SH-SY5Y (cell line): ENCODE measurements around the gene KLRF2.

Experiments used
- GATA2 ChIP-seq: IDR thresholded peaks from 2 replicates; pipeline ENCODE4 v1.6.1; 2011; ENCODE audit warnings: mild to moderate bottlenecking, low read depth, low read length
- GATA3 ChIP-seq: IDR thresholded peaks from 2 replicates; pipeline ENCODE4 v1.6.1; 2011; ENCODE audit warnings: low read depth, mild to moderate bottlenecking, low read length, moderate library complexity

The KLRF2 gene

DNA sequence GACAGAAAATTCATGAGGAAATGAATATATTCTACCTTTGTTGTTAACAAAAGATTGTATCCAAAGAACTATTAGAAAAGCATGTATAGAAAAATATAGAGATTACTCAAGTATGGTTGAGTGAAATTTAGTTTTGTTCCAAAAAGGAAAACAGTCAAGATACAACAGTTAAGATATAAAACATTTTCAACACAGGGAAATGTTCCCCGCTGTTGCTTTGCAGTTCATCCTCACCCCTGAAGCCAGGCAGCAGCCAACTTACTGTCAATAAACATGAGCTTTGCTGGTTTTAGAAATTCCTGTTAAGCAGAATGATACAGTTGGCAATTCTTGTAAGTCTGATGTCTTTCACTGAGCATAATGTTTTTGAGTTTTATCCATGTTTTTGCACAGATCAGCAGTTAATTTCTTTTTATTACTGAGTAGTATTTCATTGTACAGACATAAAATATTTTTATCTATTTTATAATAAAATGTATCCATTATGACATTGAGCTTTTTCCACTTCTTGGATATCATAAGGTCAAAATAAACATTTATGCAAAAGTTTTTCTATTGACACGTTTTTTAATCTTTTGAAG lies 10.9 kb upstream of the KLRF2 start:
- no peak for TF ChIP-seq GATA2
- no peak for TF ChIP-seq GATA3

DNA sequence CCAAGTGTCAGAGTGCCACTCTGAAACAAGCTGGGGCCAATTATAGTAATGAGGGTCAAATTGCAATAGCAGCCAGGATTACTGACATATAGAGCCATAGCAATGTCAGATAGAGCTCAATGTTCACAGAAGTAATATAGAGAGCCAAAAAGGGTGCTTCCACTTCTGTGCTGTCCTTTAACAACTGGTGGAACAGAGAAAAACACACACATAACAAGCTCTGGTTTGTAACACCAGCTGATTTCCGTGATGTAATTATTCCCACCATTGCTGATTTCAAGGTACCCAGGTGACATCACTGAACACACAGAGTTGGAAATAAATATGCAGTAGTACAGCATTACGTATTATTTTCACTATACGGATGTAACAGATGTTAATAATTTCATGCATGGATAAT lies 9.1 kb upstream of the KLRF2 start:
- no peak for TF ChIP-seq GATA2
- TF ChIP-seq GATA3: no peak

DNA sequence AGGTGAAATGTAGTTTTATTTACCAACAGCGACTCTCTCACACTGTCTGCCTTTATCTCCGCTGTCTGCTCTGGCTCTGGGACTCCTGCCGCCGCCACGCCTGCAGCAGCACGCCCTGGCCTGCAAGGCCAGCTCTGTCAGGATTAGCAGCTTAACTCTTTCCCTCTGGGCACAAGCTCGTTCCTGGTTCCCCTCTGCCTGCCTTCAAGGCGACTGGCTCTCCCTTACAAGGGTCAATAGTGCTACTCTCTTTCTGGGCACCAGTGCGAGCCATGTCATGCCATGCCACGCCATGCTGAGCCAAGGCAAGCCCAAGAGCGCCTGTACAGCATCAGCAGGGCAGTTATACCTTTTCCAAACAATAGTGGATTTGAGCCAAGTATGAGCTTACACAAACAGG lies 8.5 kb upstream of the KLRF2 start:
- no peak for TF ChIP-seq GATA2
- no peak for TF ChIP-seq GATA3

GRCh38 chr12:9880532-9881078 lies 684 bp upstream of the KLRF2 start:
- TF ChIP-seq GATA2 (no peak), GATA3 (no peak)

DNA sequence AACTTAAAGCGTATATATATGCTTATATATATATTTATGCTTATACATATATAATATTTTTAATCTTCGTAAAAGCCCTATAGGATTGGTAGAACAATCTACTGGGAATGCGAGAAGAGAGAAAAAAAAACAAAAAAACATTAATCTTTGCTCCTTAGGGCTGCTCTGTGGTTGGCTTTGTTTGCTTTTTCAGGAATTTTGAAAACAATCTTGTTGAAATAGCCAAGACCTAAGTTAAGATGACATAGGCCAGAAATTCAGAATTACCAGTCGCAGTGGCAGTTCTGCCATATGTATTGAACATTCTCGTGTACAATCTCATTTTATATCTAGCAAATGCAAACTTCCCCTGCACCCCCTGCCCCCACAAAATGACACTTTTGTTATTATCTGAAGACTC lies 699 bp downstream of the KLRF2 start:
- TF ChIP-seq GATA3 (no peak), GATA2 (no peak)

DNA sequence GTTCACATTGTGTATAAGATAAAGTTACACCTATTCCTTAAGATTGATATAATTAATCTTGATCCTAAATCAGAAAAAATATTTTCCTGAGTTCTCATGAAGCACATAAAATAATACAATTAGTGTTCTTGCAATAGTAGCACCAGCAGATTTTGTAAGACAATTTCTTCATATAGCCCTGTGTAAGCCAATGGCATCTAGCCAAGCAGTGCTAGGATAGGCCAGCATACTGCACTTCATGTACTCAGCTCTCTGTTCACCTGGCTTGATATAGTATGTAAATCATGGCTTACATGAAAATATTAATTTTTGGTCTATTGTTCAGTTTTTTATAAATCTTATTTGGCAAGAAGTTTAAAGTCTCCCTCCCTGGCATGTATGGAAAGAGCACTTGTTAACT lies 1.9 kb downstream of the KLRF2 start:
- TF ChIP-seq GATA3 (no peak), GATA2 (no peak)

GRCh38 chr12:9888665-9889273 lies 7.5 kb downstream of the KLRF2 start:
- no peak for TF ChIP-seq GATA3
- TF ChIP-seq GATA2: no peak

DNA sequence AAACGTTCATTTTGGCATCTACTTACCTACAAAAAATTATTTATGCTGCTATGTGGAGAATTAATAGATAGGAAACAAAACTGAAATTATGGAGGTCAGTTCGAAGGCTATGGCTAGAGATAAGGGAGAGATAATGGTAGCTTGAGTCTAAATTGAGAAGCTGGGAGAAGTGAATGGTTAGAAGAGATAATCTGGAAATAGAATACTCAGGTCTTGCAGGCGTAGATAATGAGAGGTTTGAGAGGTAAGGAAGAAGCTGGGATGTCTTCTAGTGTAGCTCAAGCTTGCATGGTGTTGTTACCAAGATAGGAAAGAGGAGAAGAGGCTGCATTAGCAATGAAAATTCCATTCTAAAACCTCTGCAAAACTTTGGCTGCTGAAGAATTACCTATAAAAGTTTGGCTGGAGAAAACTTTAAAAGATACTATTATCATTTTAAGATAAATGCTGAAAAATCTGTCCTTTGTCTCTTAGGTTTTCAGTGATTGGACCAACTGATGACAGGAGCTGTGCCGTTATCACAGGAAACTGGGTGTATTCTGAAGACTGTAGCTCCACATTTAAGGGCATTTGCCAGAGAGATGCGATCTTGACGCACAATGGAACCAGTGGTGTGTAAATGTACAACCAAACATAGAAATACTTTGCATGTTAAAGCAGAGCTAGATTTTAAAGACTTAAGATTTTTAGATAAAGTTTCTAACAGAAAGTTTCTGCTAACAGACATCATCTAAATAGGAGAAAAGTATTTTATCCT lies 14.1 kb downstream of the KLRF2 start:
- TF ChIP-seq GATA3: no peak
- no peak for TF ChIP-seq GATA2

GRCh38 chr12:9897535-9897934 lies 16.2 kb downstream of the KLRF2 start:
- TF ChIP-seq GATA3 (no peak), GATA2 (no peak)

GRCh38 chr12:9899209-9899608 lies 17.9 kb downstream of the KLRF2 start:
- no peak for TF ChIP-seq GATA2
- no peak for TF ChIP-seq GATA3

DNA sequence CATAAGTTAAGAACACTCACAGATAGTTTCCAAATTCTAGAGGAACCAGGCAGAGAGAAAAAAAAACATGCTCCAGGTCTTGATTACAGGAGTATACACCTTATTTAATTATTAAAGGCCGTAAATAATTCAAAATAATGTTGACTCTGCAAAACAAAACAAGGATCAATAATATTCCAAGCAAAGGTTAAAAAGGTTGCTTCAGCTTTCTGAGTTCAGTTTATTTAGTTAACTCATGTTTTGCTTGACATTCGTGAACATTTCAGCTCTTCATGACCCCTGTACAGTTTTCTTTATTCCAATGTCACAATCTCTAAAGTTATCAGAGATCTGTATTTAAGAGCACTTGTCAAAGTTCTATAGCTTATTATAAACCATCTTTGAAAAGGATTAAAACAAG lies 19.6 kb downstream of the KLRF2 start:
- TF ChIP-seq GATA3 (no peak), GATA2 (no peak)

DNA sequence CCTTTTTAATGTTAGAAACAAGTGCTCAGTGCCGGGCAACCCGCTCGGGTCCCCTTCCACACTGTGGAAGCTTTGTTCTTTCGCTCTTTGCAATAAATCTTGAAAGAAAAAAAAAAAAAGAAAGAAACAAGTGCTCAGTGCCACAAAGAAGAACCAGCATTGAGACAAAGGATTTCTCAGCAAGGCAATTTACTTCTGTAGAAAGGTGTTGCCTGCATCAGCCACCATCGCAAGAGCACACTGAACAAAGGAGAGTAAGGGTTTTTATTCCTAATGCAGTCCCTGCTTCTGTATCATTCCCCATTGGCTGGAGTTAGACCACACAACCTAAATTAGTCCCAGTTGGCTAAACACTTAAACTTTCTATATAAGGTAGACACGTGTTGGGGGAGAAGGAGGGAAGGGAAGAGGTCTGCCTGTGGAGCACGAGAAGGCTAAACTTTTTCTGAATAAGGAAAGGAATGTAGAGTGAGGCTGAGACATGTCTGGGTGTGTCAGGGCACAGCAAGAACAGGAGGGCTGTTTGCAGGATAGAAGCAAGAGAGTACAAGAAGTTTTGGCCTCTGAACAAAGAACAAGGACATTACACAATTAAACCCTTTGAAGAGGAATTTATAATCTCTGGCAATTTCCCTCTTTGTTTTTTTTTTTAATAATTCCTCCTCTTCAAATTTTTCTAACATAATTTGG lies 21.4 kb downstream of the KLRF2 start:
- TF ChIP-seq GATA3 (no peak), GATA2 (no peak)

DNA sequence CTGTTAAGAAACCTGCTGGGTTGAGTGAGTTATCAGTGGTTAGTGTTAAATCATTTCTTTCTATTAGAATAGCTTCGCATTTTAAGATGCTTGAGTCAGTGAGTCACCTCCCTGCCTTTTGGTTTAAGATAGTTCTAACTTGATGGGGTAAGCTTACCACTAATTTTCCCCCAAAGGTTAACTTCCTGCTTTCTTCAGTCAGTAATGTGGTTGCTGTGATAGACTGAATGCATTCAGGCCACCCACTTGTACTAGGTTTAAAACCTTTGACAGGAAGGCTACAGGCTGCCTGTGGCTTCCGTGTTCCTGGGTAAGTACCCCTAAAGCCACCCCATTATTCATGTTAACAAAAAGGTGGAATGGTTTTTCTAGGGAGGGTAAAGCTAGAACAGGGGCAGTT lies 25.6 kb downstream of the KLRF2 start:
- TF ChIP-seq GATA3: no peak
- no peak for TF ChIP-seq GATA2

DNA sequence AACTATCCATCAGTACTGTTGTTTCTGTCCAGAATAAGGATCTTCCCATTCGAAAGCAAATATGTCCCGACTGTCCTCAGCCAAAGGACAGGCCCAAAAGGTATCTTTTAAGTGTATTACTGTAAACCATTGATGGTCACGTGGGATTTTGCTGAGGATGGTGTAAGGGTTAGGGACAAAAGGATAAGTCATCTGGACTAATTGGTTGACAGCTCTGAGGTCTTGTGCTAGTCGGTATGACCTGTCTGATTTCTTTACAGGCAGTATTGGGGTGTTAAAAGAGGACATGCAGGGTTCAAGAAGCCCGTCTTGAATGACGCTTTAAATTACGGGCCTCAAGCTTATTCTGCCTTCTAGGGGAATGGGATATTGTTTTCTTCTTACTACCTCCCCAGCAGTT lies 26.5 kb downstream of the KLRF2 start:
- TF ChIP-seq GATA3 (no peak), GATA2 (no peak)

- TF ChIP-seq GATA2: no peak
- no peak for TF ChIP-seq GATA3
Measured at GRCh38 chr12:9908350-9908749, 27.1 kb downstream of the KLRF2 start.

GRCh38 chr12:9909724-9910123 lies 28.4 kb downstream of the KLRF2 start:
- TF ChIP-seq GATA2: no peak
